Inferior parietal cortex (tissue), 1 donor: ENCODE measurements around the gene B3GNT2.
"Not testable (repeated sequence)": the region's sequence is repeated elsewhere in the genome, so short reads cannot be mapped to it uniquely, and the experiment has no call there.

Experiments used
- DNase-seq: peaks from one replicate; pipeline ENCODE4 v3.0.0-alpha.2; 2016; ENCODE audit errors: extremely low spot score

Gene B3GNT2

GRCh38 chr2:62185475-62186155 is 10.3 kb upstream of the B3GNT2 start:
- no peak for DNase-seq

- no peak for DNase-seq
Observed at GRCh38 chr2:62186156-62186905, 9.6 kb upstream of the B3GNT2 start.

- DNase-seq: no peak
Observed at GRCh38 chr2:62187246-62187645, 8.7 kb upstream of the B3GNT2 start.

- no peak for DNase-seq
Observed at GRCh38 chr2:62188416-62188815, 7.5 kb upstream of the B3GNT2 start.

GRCh38 chr2:62189196-62189595 is 6.7 kb upstream of the B3GNT2 start:
- no peak for DNase-seq

GRCh38 chr2:62192811-62193210 is 3.1 kb upstream of the B3GNT2 start:
- no peak for DNase-seq

- no peak for DNase-seq
Observed at GRCh38 chr2:62194558-62195420, 1.1 kb upstream of the B3GNT2 start.

- no peak for DNase-seq
Observed at GRCh38 chr2:62196278-62196901, 475 bp downstream of the B3GNT2 start.

GRCh38 chr2:62197011-62197924 is 1.4 kb downstream of the B3GNT2 start:
- no peak for DNase-seq

- no peak for DNase-seq
Observed at GRCh38 chr2:62197925-62198633, 2.2 kb downstream of the B3GNT2 start.

- not testable (repeated sequence) for DNase-seq
Observed at GRCh38 chr2:62198854-62199253, 2.9 kb downstream of the B3GNT2 start.

GRCh38 chr2:62199392-62200125 is 3.6 kb downstream of the B3GNT2 start:
- DNase-seq: no peak

- DNase-seq: no peak
Observed at GRCh38 chr2:62200291-62200841, 4.5 kb downstream of the B3GNT2 start.

- DNase-seq: no peak
Observed at GRCh38 chr2:62200868-62201267, 5.0 kb downstream of the B3GNT2 start.

GRCh38 chr2:62201307-62201706 is 5.4 kb downstream of the B3GNT2 start:
- no peak for DNase-seq

- DNase-seq: no peak
Observed at GRCh38 chr2:62202019-62202722, 6.3 kb downstream of the B3GNT2 start.

GRCh38 chr2:62202729-62203128 is 6.8 kb downstream of the B3GNT2 start:
- DNase-seq: no peak

GRCh38 chr2:62203459-62203858 is 7.5 kb downstream of the B3GNT2 start:
- no peak for DNase-seq
